Esophagus muscularis mucosa (tissue), 4 donors: ENCODE measurements around the gene UBQLN4. TPM values are rescaled to one million over a fixed set of nuclear protein-coding genes. Genes with fewer than 3 reads are reported as not detected.
"Not testable (repeated sequence)": the region's sequence is repeated elsewhere in the genome, so short reads cannot be mapped to it uniquely, and the experiment has no call there.

ENCODE experiments used
- DNase-seq: peaks from one replicate; pipeline ENCODE4 v3.0.0-alpha.2; 2017; ENCODE audit errors: extremely low spot score
- H3K27ac ChIP-seq, 4 donors: fragments of 200-600 bp; sonication (generic); replicated peaks in 1 of 4; 1 replicate in 3 of 4; 2 replicates in 1 of 4; pipeline ENCODE4 v1.5.1; 2016 to 2019; ENCODE audit warnings: mild to moderate bottlenecking in 1 of 4
- H3K27me3 ChIP-seq, 4 donors: fragments of 200-600 bp; sonication (generic); one replicate each; pipeline versions ENCODE4 v1.5.1 to v1.6.0; 2016 to 2019
- H3K36me3 ChIP-seq, 4 donors: fragments of 200-600 bp; sonication (generic); one replicate each; pipeline ENCODE4 v1.5.1; 2016 to 2019
- H3K4me1 ChIP-seq, 4 donors: fragments of 200-600 bp; sonication (generic); one replicate each; pipeline ENCODE4 v1.5.1; 2016 to 2019
- H3K4me3 ChIP-seq, 4 donors: fragments of 200-600 bp; sonication (generic); 1 replicate in 2 of 4; 2 replicates in 2 of 4; pipeline ENCODE4 v1.5.1; 2016 to 2019; ENCODE audit warnings: mild to moderate bottlenecking in 4 of 4, moderate library complexity in 1 of 4
- H3K9me3 ChIP-seq, 4 donors: fragments of 200-600 bp; sonication (generic); 1 replicate in 3 of 4; 2 replicates in 1 of 4; pipeline ENCODE4 v1.5.1; 2016 to 2019
- EP300 ChIP-seq: sonication (generic); formaldehyde crosslinking; IDR thresholded peaks from one replicate; pipeline ENCODE4 v1.6.1; 2017; ENCODE audit warnings: antibody characterized with exemption
- POLR2A ChIP-seq: fragments of 450-650 bp; IDR thresholded peaks from one replicate; pipeline ENCODE4 v1.6.1; 2017; ENCODE audit warnings: antibody characterized with exemption, moderate library complexity, mild to moderate bottlenecking, low read depth
- POLR2AphosphoS5 ChIP-seq, 2 donors: sonication (generic); formaldehyde crosslinking; IDR thresholded peaks; one replicate each; pipeline ENCODE4 v1.6.1; 2017; ENCODE audit warnings: antibody characterized with exemption in 2 of 2
- WGBS: methylation state at CpG from one replicate; pipeline ENCODE4 v1.1.5; 2018; 5-methylcytosine and 5-hydroxymethylcytosine counted together
- intact Hi-C: fragments of 100-400 bp; cut with DNase I; formaldehyde crosslinking; loops from one replicate; pipeline ENCODE4 v1.15.1; 2023
- total RNA-seq, 4 donors: library from RNA; depleted of rRNA; stranded (reverse); fragments of >200 nt; gene quantifications; one replicate each; pipeline versions ENCODE4 v1.1.0 to v1.2.1, GENCODE V29; 2016
- TF ChIP-seq, protein P1 (sequence below), 3 experiments: fragments of 200-600 bp in 2 of 3; fragments of 450-650 bp in 1 of 3; sonication (generic) in 2 of 3; IDR thresholded peaks; one replicate each; pipeline ENCODE4 v1.5.1; 2017 to 2019; ENCODE audit warnings: antibody characterized with exemption in 3 of 3, mild to moderate bottlenecking in 2 of 3, moderate library complexity in 1 of 3

The UBQLN4 gene
- total RNA-seq, 4 donors from 2014 or later: 17.4 to 33.3 (median 26.0) TPM

DNA sequence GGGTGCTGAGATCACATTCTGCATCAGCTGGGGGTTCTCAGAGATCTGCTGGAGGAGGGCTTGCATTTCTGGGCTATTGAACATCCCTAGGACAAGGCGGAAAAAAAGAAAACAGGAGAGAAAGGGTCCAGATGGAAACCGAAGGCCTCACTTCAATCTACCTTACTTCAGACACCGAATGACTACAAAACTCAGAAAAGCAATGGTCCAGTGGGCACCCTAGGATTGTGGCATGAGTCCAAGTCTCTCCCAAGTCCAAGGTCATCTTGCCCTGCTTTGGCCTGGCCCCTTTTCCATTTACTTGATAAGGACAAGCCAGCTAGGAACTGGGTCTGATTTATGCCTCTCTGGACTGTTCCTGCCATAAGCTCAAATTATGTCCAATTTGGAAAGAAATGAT, 10.8 kb downstream of the UBQLN4 start:
- Histone ChIP-seq H3K4me3 (no peak overlapping the region), H3K4me1 (no peaks in the 10 kb centered on the region), H3K36me3 (peaks cover 43 to 93% (median 71%) of the 10 kb centered on the region in 4 donors), H3K9me3 (no peaks in the 10 kb centered on the region), H3K27me3 (no peaks in the 10 kb centered on the region), H3K27ac (no peak overlapping the region)
- WGBS: 91% methylated on average over 3 of the region's 3 CpGs
- TF ChIP-seq, protein P1, sequence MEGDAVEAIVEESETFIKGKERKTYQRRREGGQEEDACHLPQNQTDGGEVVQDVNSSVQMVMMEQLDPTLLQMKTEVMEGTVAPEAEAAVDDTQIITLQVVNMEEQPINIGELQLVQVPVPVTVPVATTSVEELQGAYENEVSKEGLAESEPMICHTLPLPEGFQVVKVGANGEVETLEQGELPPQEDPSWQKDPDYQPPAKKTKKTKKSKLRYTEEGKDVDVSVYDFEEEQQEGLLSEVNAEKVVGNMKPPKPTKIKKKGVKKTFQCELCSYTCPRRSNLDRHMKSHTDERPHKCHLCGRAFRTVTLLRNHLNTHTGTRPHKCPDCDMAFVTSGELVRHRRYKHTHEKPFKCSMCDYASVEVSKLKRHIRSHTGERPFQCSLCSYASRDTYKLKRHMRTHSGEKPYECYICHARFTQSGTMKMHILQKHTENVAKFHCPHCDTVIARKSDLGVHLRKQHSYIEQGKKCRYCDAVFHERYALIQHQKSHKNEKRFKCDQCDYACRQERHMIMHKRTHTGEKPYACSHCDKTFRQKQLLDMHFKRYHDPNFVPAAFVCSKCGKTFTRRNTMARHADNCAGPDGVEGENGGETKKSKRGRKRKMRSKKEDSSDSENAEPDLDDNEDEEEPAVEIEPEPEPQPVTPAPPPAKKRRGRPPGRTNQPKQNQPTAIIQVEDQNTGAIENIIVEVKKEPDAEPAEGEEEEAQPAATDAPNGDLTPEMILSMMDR (IDR thresholded peaks at IDR 0.05): no peak
- no peak for TF ChIP-seq POLR2AphosphoS5 (IDR thresholded peaks at IDR 0.05)
- no peak for TF ChIP-seq EP300
- no peak for TF ChIP-seq POLR2A
- no peak for DNase-seq
- intact Hi-C loops: no loop called here

DNA sequence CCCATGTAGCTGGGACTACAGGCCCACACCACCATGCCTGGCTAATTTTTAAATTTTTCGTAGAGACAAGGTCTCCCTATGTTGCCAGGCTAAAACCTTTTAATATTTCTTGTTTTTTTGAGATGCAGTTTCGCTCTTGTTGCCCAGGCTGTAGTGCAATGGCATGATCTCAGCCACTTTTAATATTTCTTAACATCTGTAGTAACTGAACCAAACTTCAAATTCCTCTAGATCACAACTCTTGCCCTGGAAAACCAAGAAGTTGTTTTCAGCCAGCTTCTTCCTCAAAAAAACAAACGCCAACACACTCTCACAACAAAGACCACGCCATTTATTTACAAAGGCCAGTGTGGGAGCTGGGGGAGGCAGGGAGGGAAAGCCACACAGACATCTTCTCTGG, 18.6 kb downstream of the UBQLN4 start:
- peaks cover 32 to 42% (median 40%) of the 10 kb centered on the region in 4 donors for H3K36me3 ChIP-seq
- H3K27me3 ChIP-seq, intact Hi-C loops, DNase-seq, H3K9me3 ChIP-seq, H3K4me1 ChIP-seq, H3K4me3 ChIP-seq, H3K27ac ChIP-seq: not testable (repeated sequence)
- WGBS: 90% methylated on average over 4 of the region's 4 CpGs

DNA sequence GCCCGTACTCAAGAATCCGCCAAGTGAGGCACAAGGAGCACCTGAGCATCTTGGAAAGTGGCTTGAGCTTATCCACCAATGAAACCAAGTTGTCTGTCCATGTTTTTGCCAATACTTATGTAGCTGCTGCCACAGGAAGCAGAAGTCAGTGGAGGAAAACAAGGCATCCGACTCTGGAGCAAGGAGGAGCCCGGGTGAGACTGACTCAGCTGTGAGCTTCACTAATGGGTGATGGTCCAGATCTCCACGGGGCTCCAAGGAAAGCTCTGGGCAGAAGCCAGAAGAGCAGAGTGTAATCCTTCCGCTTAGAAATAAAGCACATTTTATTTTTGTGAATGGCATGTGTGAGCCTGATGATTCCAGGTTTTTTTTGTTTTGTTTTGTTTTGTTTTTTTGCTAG, 20.6 kb downstream of the UBQLN4 start:
- intact Hi-C loops: no loop called here
- no peak for TF ChIP-seq POLR2AphosphoS5 (IDR thresholded peaks at IDR 0.05)
- no peak for TF ChIP-seq POLR2A
- no peak for TF ChIP-seq EP300
- TF ChIP-seq, protein P1 (IDR thresholded peaks at IDR 0.05): no peak
- no peaks in the 10 kb centered on the region for H3K9me3 ChIP-seq
- H3K27ac ChIP-seq: no peak overlapping the region
- no peaks in the 10 kb centered on the region for H3K4me1 ChIP-seq
- H3K36me3 ChIP-seq: peaks cover 19 to 22% (median 21%) of the 10 kb centered on the region in 4 donors
- no peak overlapping the region for H3K4me3 ChIP-seq
- DNase-seq: no peak
- 65% methylated on average over 6 of the region's 6 CpGs for WGBS
- no peaks in the 10 kb centered on the region for H3K27me3 ChIP-seq

DNA sequence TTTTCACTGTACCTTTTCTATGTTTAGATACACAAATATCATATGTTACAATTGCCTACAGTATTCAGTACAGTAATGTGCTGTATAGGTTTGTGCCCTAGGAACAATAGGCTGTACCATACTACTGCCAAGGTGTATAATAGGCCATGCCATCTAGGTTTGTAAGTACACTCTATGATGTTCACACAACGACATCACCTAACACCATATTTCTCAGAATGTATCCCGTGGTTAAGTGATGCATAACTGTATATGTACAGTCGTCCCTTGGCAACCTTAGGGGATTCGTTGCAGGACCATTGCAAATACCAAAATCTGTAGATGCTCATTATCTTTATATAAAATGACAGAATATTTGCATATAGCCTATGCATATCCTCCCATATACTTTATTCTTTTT, 27.0 kb downstream of the UBQLN4 start:
- no peak overlapping the region for H3K4me3 ChIP-seq
- DNase-seq: no peak
- H3K4me1 ChIP-seq: no peaks in the 10 kb centered on the region
- no peaks in the 10 kb centered on the region for H3K27me3 ChIP-seq
- WGBS: 90% methylated on average over 4 of the region's 4 CpGs
- no peak overlapping the region for H3K27ac ChIP-seq
- no peak for TF ChIP-seq EP300
- no peak for TF ChIP-seq POLR2A
- TF ChIP-seq POLR2AphosphoS5 (IDR thresholded peaks at IDR 0.05): no peak
- TF ChIP-seq, protein P1 (IDR thresholded peaks at IDR 0.05): no peak
- no peaks in the 10 kb centered on the region for H3K36me3 ChIP-seq
- intact Hi-C loops: no loop called here
- H3K9me3 ChIP-seq: no peaks in the 10 kb centered on the region

DNA sequence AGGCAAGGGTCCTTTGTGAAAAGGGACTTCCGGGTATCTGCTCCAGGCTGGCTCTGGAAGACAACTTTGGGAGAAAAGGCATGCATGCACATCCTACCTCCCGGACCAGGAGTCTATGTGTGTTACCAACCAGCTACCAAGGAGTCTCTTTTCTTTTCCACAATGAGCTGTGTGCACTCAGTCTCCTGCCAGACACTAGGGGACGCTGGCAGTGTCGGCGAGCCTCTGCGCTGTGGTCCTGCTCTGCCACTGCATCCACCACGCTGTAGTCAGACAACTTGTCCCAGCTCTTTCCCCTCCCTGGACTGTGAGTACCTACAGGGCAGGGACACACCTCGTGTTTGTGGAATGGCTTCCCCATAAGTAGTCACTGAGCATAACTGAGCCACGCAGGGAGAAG, 27.7 kb downstream of the UBQLN4 start:
- Histone ChIP-seq H3K27ac (no peak overlapping the region), H3K9me3 (no peaks in the 10 kb centered on the region), H3K4me3 (no peak overlapping the region), H3K36me3 (no peaks in the 10 kb centered on the region), H3K27me3 (no peaks in the 10 kb centered on the region), H3K4me1 (peaks cover 0 to 5% (median 4%) of the 10 kb centered on the region in 4 donors)
- WGBS: 25% methylated on average over 9 of the region's 9 CpGs
- DNase-seq: no peak
- TF ChIP-seq POLR2A: no peak
- TF ChIP-seq, protein P1 (IDR thresholded peaks at IDR 0.05): peak in 1 of 3 experiments; percentile 23
- intact Hi-C loops: no loop called here
